Activated CD4-positive, alpha-beta T cell treated with anti-CD3 and anti-CD28 coated beads, Interleukin-2, amount 10 ng/mL, durations not matched to agents 24 days and 14 days (primary cell): Measurements from ENCODE around the gene BICD1. TPM values are rescaled to one million over a fixed set of nuclear protein-coding genes. Genes with fewer than 3 reads are reported as not detected.
"Not testable (repeated sequence)": the region's sequence is repeated elsewhere in the genome, so short reads cannot be mapped to it uniquely, and the experiment has no call there.

Experiments
- DNase-seq: peaks from one replicate; pipeline ENCODE4 v3.0.0; 2022
- H3K27ac Mint-ChIP-seq: one replicate; pipeline ENCODE4 v1.8.0; 2022; ENCODE audit warnings: mild to moderate bottlenecking, mixed read lengths
- H3K27me3 Mint-ChIP-seq: one replicate; pipeline ENCODE4 v1.8.0; 2022; ENCODE audit warnings: mixed read lengths
- H3K36me3 Mint-ChIP-seq: one replicate; pipeline ENCODE4 v1.8.0; 2022; ENCODE audit warnings: low read depth, mild to moderate bottlenecking, mixed read lengths
- H3K4me1 Mint-ChIP-seq: one replicate; pipeline ENCODE4 v1.8.0; 2021; ENCODE audit warnings: mixed read lengths
- H3K4me3 Mint-ChIP-seq: one replicate; pipeline ENCODE4 v1.8.0; 2022; ENCODE audit warnings: mild to moderate bottlenecking, moderate library complexity, mixed read lengths
- H3K9me3 Mint-ChIP-seq: one replicate; pipeline ENCODE4 v1.8.0; 2021; ENCODE audit warnings: mixed read lengths
- intact Hi-C: fragments of 100-400 bp; cut with micrococcal nuclease; formaldehyde crosslinking; loops from one replicate; pipeline ENCODE4 v1.15.1; 2023
- total RNA-seq: library from RNA; stranded (reverse); gene quantifications from 2 replicates; pipeline ENCODE4 v1.2.3, GENCODE V29; 2022

BICD1 gene
- total RNA-seq, 1 donor from 2014 or later, result 18.2 TPM

- Mint-ChIP-seq H3K27ac (no peak overlapping the region), H3K4me3 (no peak overlapping the region), H3K9me3 (peaks cover 20% of the 10 kb centered on the region), H3K27me3 (no peaks in the 10 kb centered on the region), H3K36me3 (peaks cover 2% of the 10 kb centered on the region), H3K4me1 (peaks cover 6% of the 10 kb centered on the region)
- no peak for DNase-seq
- intact Hi-C loops, result loop anchor here (5.0 kb wide), 1 partner anchor 59 kb away; no protein-coding TSS in a partner anchor
Measured at GRCh38 chr12:32198555-32198954, 91.9 kb downstream of the BICD1 start.

DNA sequence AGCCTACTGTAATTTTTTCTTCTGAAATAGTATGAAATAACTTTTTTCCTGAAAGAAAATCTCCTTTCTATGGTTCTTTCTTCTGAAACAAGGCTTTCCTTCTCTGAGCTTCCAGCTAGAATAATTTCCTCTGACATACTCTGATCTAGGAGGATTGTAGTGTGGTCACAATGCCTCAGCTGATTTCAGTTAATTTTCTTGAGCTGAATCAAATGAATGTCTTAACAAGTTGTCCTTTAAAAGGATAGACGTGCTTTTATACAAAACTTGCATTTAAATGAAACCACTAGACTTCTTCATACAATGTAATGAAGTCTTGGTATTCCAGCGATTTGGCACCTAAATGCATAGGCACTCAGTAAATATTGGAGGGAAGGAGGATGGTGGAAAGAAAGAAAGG, 94.4 kb downstream of the BICD1 start:
- H3K36me3 Mint-ChIP-seq, result no peaks in the 10 kb centered on the region
- peaks cover 4% of the 10 kb centered on the region for H3K9me3 Mint-ChIP-seq
- intact Hi-C loops, result no loop called here

DNA sequence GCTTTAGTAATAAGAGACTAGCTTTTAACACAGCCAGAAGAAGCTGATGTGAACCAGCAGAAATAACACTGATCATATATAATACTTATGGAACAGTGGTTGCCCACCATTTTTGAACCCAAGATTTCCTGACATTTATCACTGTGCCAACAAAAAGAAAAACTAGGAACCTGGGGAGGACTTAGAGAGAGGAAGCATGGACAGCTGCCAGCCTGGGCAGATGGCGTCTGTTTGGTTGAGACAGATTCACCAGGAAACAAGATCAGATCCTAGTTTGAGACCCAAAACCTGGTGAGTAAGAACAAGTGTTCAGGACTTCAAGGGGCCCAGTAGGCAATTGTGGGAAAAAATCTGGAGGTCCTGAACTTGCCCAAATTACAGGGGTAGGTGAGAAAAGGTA, 95.3 kb downstream of the BICD1 start:
- intact Hi-C loops, result no loop called here
- no peak for DNase-seq
- H3K27ac Mint-ChIP-seq, result no peak overlapping the region
- no peaks in the 10 kb centered on the region for H3K36me3 Mint-ChIP-seq
- peaks cover 6% of the 10 kb centered on the region for H3K4me1 Mint-ChIP-seq
- no peaks in the 10 kb centered on the region for H3K27me3 Mint-ChIP-seq
- no peak overlapping the region for H3K4me3 Mint-ChIP-seq
- H3K9me3 Mint-ChIP-seq, result no peaks in the 10 kb centered on the region

More for the DNA sequence above, 94.4 kb downstream of the BICD1 start:
- Mint-ChIP-seq H3K4me1 (peaks cover 6% of the 10 kb centered on the region), H3K27ac (no peak overlapping the region), H3K4me3 (no peak overlapping the region), H3K27me3 (no peaks in the 10 kb centered on the region)
- DNase-seq, result no peak

DNA sequence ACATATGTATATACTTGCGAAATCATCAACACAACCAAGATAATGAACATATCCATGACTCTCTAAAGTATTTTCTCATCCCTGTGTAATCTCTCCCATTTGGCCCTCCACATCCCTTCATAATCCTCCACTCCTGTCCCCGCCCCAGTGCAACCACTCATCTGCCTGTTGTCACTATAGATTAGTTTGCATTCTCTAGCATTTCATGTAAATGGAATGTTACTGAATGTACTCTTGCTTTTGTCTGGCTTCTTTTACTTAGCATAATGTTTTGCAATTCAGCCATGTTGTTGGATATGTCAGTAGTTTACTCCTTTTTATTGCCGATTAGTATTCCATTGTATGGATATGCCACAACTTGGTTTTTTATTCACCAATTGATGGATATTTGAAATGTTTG, 99.1 kb downstream of the BICD1 start:
- Mint-ChIP-seq H3K27ac (no peak overlapping the region), H3K9me3 (no peaks in the 10 kb centered on the region), H3K4me3 (no peak overlapping the region), H3K4me1 (no peaks in the 10 kb centered on the region), H3K36me3 (no peaks in the 10 kb centered on the region), H3K27me3 (no peaks in the 10 kb centered on the region)
- DNase-seq, result no peak
- intact Hi-C loops, result no loop called here

DNA sequence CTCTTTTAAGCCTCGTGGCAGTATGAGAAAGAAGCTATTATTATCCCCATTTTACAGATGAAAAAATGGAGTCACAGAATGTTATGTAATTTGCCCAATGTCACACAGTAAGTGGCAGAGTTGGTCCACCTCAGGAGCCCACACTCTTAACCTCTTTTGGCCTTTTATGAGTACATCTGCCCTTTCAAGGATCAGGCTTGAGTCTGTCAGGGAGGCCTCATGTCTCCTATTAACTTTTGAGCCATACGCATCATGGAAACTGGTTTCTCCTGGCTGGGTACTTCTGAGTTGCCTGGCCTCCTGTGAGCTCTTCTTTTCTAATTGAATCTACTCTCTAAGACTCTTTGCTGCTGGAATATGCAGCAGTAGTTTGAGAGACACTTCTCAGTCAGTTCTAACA, 101.7 kb downstream of the BICD1 start:
- no peaks in the 10 kb centered on the region for H3K36me3 Mint-ChIP-seq
- intact Hi-C loops, result no loop called here

DNA sequence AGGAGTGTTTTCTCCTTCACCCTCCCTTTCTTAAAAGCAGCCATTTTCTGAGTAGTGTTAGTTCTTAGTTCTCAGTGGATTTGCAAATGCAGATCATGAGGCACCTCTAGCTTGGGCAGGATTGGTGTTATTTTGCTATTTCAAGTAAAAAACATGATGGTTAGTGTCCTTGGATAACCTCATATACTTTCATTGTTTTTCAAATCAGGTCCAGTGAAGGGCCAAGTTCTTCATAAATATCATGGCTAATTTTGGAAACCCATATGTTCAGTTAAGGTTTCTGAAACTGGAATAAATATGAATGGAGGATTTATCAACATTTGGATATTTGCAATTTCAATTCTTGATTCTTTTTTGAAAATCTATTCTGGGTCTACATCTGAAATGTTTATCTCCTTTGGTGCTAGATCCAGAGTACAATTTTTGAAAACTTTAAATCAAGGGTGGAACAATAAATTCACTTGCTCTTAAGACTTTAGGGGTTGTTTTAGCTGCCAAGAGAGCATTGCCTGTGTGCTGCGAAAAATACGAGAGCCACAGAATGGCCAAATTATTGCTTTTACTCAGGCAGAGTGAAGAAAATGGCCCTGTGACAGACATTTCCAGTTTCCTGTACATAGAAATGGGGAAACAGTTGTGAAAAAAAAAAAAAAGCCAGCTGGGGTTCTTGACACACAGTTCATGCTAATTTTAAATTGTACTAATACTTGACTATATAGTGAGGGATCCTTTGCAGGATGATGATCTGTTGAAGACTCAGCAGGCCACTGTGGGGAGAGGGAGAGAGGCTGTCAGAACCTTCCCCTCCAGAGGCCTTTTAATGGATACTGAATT, 104.6 kb downstream of the BICD1 start:
- Mint-ChIP-seq H3K4me1 (no peaks in the 10 kb centered on the region), H3K36me3 (peaks cover 3% of the 10 kb centered on the region), H3K27ac (no peak overlapping the region)

More for the DNA sequence above, 101.7 kb downstream of the BICD1 start:
- no peak for DNase-seq
- Mint-ChIP-seq H3K27ac (no peak overlapping the region), H3K9me3 (no peaks in the 10 kb centered on the region), H3K4me3 (no peak overlapping the region), H3K4me1 (no peaks in the 10 kb centered on the region), H3K27me3 (no peaks in the 10 kb centered on the region)

DNA sequence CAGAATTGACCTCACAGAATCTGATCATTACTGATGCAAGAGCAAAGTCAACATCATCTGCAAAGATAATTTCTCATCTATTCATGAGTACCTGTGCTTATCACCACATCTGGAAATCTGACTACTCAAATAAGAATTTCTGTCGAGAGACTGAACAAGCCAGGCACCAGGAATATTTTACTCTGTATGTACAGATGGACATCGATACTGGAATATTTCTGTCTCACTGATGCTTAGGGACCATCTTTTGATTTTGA, 105.2 kb downstream of the BICD1 start:
- no peaks in the 10 kb centered on the region for H3K4me1 Mint-ChIP-seq
- intact Hi-C loops, result no loop called here
- H3K9me3 Mint-ChIP-seq, result no peaks in the 10 kb centered on the region
- no peak overlapping the region for H3K27ac Mint-ChIP-seq
- no peaks in the 10 kb centered on the region for H3K27me3 Mint-ChIP-seq
- DNase-seq, result no peak
- H3K4me3 Mint-ChIP-seq, result no peak overlapping the region
- peaks cover 3% of the 10 kb centered on the region for H3K36me3 Mint-ChIP-seq

More for the DNA sequence above, 104.6 kb downstream of the BICD1 start:
- no peak overlapping the region for H3K4me3 Mint-ChIP-seq
- H3K9me3 Mint-ChIP-seq, result no peaks in the 10 kb centered on the region
- no peaks in the 10 kb centered on the region for H3K27me3 Mint-ChIP-seq
- intact Hi-C loops, result no loop called here
- no peak for DNase-seq

GRCh38 chr12:32214723-32215122, 108.1 kb downstream of the BICD1 start:
- no peak for DNase-seq
- intact Hi-C loops, result no loop called here
- no peaks in the 10 kb centered on the region for H3K4me1 Mint-ChIP-seq
- no peak overlapping the region for H3K4me3 Mint-ChIP-seq
- H3K9me3 Mint-ChIP-seq, result peaks cover 5% of the 10 kb centered on the region
- H3K27ac Mint-ChIP-seq, result no peak overlapping the region
- H3K27me3 Mint-ChIP-seq, result no peaks in the 10 kb centered on the region
- H3K36me3 Mint-ChIP-seq, result peaks cover 9% of the 10 kb centered on the region

DNA sequence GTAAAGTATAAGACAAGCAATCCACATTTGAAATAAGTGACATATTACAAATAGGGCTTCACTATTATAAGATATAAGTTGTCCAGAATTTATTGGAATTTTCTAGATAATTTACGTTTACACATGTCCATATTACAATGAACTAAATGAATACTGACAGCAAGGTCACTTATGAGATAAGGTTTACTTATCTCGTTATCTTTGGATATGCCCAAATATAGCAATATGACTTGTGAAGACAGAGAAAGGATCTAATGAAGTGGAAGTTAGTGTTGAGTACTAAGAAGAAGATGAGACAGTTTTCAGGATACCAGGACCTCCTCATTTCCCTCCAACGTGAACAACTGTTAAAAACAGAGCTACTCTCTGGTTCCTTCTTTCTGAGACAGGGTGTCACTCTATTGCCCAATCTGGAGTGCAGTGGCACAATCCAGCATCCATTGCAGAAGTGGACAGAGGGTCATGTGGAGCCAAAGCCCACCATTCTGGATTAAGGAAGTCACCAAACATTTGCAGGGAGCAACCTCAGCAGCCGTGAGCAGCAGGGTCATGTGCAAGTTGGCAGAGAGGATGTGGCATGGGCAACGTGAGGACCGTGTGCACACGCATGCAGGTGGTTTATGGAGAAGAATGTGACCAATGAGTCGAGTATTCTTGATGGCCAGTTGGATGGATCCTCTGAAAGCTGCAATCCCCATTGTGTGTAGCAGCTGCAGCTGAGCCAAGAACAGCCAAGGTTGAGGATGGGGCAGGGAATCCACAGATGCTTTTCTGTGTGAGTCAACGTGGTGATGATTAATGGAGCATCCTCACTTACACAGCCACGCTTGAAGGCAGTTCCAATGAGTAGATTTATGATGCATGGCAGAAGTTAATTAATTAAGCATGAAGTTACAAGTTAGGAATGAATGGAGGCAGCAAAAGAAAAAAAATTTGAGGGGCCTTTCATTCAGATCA, 111.0 kb downstream of the BICD1 start:
- intact Hi-C loops, result no loop called here
- Mint-ChIP-seq H3K36me3 (peaks cover 9% of the 10 kb centered on the region), H3K9me3 (peaks cover 5% of the 10 kb centered on the region), H3K4me3 (no peak overlapping the region), H3K4me1 (no peaks in the 10 kb centered on the region), H3K27ac (no peak overlapping the region), H3K27me3 (no peaks in the 10 kb centered on the region)
- no peak for DNase-seq

GRCh38 chr12:32223941-32224340, 117.3 kb downstream of the BICD1 start:
- peaks cover 1% of the 10 kb centered on the region for H3K36me3 Mint-ChIP-seq
- intact Hi-C loops, result no loop called here
- no peak overlapping the region for H3K4me3 Mint-ChIP-seq
- no peak for DNase-seq
- no peak overlapping the region for H3K27ac Mint-ChIP-seq
- H3K27me3 Mint-ChIP-seq, result no peaks in the 10 kb centered on the region
- H3K4me1 Mint-ChIP-seq, result no peaks in the 10 kb centered on the region
- H3K9me3 Mint-ChIP-seq, result no peaks in the 10 kb centered on the region

DNA sequence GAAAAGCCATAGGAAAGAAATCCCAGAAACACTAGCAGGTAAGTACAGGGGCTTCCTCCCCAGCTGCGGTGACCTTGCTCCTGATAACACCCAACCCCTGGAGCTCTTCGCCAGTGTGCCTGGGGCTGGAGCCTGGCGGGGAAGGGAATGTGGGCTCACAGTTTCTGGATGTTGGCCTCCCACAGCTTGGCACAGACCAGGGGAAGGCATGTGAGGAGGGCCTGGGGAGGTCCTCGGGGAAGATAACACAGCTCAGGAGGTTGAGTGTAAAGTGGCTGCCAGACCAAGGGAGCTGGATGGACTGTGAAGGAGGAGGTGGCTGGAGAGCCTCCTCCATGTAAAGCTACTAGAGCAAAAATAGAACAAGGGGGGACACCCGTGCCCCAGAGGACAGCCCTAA, 120.1 kb downstream of the BICD1 start:
- DNase-seq, result no peak
- Mint-ChIP-seq H3K36me3 (peaks cover 1% of the 10 kb centered on the region), H3K4me1 (no peaks in the 10 kb centered on the region), H3K27ac (no peak overlapping the region), H3K27me3 (no peaks in the 10 kb centered on the region), H3K4me3 (no peak overlapping the region), H3K9me3 (no peaks in the 10 kb centered on the region)
- intact Hi-C loops, result no loop called here

DNA sequence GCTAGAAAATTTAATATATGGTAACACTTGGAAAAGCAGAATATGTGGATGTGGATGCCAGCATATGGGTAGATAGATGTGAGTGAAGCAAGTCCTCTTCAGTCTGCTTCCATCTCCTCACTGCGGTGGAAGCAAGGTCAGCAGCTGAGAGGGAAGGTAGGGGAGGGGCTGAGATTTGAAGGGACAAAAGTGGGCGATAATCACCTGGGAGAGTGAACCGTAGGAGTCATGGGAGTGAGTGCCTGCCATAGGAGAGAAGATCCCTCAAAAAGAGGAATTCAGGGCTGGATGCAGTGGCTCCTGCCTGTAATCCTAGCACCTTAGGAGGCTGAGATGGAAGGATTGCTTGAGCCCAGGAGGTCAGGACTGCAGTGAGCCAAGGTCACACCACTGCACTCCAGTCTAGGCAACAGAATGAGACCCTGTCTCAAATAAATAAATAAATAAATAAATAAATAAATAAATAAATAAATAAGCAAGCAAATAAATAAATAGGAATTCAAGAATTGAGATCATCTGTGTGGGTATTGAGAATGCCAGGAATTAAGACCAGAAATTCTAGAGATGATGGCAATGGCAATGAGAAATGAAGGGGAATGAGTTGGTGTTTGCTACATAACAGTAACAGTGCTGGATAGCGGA, 123.4 kb downstream of the BICD1 start:
- intact Hi-C loops, result no loop called here
- no peaks in the 10 kb centered on the region for H3K36me3 Mint-ChIP-seq
- H3K9me3 Mint-ChIP-seq, result no peaks in the 10 kb centered on the region
- no peak overlapping the region for H3K27ac Mint-ChIP-seq
- H3K4me1 Mint-ChIP-seq, result no peaks in the 10 kb centered on the region
- no peaks in the 10 kb centered on the region for H3K27me3 Mint-ChIP-seq
- no peak overlapping the region for H3K4me3 Mint-ChIP-seq
- no peak for DNase-seq

DNA sequence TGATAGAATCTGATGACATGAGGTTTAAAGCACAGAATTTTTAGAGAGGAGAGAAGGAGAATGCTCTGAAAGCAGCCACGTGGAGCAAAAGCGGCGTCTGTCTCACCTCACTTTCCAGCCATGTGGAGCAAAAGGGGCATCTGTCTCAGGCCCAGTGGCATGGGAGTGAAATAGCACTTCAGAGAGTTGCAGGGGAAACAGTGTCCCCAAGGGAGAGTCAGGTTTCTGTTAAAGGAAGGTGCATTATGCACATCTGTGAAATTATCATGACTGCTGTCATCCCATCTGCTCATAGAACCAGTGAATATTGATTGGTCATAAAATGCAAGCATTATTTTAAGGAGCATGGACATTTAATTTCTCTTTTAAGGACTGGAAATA, 124.0 kb downstream of the BICD1 start:
- Mint-ChIP-seq H3K36me3 (no peaks in the 10 kb centered on the region), H3K27me3 (no peaks in the 10 kb centered on the region), H3K9me3 (no peaks in the 10 kb centered on the region), H3K4me1 (no peaks in the 10 kb centered on the region), H3K4me3 (no peak overlapping the region), H3K27ac (no peak overlapping the region)
- no peak for DNase-seq
- intact Hi-C loops, result no loop called here

DNA sequence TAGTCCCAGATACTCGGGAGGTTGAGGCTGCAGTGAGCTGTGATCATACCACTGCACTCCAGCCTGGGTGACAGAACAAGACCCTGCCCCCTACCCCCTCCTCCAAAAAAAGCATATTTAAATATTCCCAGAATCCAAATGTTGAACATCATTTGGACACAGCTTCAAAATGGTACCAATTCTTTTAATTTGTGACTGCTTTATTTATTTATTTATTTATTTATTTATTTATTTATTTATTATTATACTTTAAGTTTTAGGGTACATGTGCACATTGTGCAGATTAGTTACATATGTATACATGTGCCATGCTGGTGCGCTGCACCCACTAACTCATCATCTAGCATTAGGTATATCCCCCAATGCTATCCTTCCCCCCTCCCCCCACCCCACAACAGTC, 124.7 kb downstream of the BICD1 start:
- H3K27me3 Mint-ChIP-seq, DNase-seq, H3K4me3 Mint-ChIP-seq, H3K9me3 Mint-ChIP-seq, H3K36me3 Mint-ChIP-seq, H3K27ac Mint-ChIP-seq, intact Hi-C loops, H3K4me1 Mint-ChIP-seq: not testable (repeated sequence)
